DOHH2 (cell line): ENCODE measurements around the gene WNT5B.

Experiments used
- CTCF ChIP-seq: fragments of 200-600 bp; sonication (generic); IDR thresholded peaks from one replicate; pipeline ENCODE4 v1.5.1; 2014; ENCODE audit warnings: antibody characterized with exemption, mild to moderate bottlenecking, low read depth, low read length; ENCODE audit not compliant: poor library complexity, severe bottlenecking
- EZH2phosphoT487 ChIP-seq: fragments of 200-600 bp; sonication (generic); IDR thresholded peaks from 2 replicates; pipeline ENCODE4 v1.6.1; 2017; ENCODE audit warnings: borderline replicate concordance, mild to moderate bottlenecking, antibody characterized with exemption, low read length, moderate library complexity, mixed read lengths

GRCh38 chr12:1688086-1688710 lies 59.2 kb downstream of the WNT5B start:
- TF ChIP-seq EZH2phosphoT487 = no peak
- TF ChIP-seq CTCF = no peak
